Erythroblast (primary cell): Measurements from ENCODE around the gene H2BK1.

ENCODE experiments used
- GATA1 ChIP-seq: IDR thresholded peaks from 2 replicates; pipeline ENCODE4 v1.6.1; 2011; ENCODE audit warnings: low read depth, mild to moderate bottlenecking, control low read depth, low read length, moderate library complexity
- POLR2A ChIP-seq: IDR thresholded peaks from 2 replicates; pipeline ENCODE4 v1.6.1; 2011; ENCODE audit warnings: mild to moderate bottlenecking, low read length

- no peak for TF ChIP-seq POLR2A
- TF ChIP-seq GATA1: no peak
Measured at GRCh38 chr7:151247611-151248345, 37.5 kb upstream of the H2BK1 start.
